Measurements from ENCODE around the gene MAN1A1.

- TF ChIP-seq CTCF (IDR thresholded peaks at IDR 0.05) (no peak), POLR2A (IDR thresholded peaks at IDR 0.05) (no peak)
Measured at GRCh38 chr6:119173249-119174084, 176.1 kb downstream of the MAN1A1 start.
